Central memory CD4-positive, alpha-beta T cell (primary cell): Measurements from ENCODE around the gene HEPACAM.

ENCODE experiments used
- DNase-seq: peaks from one replicate; pipeline ENCODE4 v3.0.0; 2022

The HEPACAM gene

GRCh38 chr11:124898711-124899110 lies 37.1 kb downstream of the HEPACAM start:
- DNase-seq: no peak

GRCh38 chr11:124898263-124898680 lies 37.6 kb downstream of the HEPACAM start:
- no peak for DNase-seq

- DNase-seq: no peak
Measured at GRCh38 chr11:124897674-124898262, 38.1 kb downstream of the HEPACAM start, which contains the start of gene ROBO4. ROBO4 (minus strand) TSS chr11:124897865; CDS start chr11:124897795, 70 bp downstream.

DNA sequence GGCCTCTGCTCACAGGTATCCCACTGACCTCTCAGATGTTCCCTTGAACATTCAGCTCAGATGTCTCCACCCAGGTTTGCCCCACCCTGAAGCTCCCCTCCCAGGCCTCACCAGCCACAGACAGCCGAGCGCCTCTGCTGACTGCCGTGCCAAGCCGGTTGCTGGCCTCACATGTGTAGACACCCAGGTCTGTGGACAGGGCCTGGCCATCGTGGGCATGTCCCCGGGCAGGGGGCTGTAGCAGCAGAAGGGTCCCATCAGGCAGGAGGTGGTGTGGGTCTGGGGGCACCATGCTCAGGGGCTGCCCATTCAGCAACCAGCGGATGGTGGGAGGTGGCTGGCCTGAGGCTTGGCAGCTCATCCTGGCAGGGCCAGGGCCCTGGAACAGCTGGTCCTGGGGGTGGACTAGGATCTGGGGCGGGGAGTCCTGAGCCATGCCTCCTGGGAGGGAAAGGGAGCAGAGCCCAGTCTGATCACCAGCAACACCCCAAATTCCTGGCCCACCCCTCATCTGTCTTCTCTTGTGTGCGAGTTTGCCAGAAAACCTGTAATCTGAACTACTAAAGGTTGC lies 38.9 kb downstream of the HEPACAM start:
- DNase-seq: no peak

GRCh38 chr11:124896071-124896750 lies 39.6 kb downstream of the HEPACAM start:
- DNase-seq: no peak

DNA sequence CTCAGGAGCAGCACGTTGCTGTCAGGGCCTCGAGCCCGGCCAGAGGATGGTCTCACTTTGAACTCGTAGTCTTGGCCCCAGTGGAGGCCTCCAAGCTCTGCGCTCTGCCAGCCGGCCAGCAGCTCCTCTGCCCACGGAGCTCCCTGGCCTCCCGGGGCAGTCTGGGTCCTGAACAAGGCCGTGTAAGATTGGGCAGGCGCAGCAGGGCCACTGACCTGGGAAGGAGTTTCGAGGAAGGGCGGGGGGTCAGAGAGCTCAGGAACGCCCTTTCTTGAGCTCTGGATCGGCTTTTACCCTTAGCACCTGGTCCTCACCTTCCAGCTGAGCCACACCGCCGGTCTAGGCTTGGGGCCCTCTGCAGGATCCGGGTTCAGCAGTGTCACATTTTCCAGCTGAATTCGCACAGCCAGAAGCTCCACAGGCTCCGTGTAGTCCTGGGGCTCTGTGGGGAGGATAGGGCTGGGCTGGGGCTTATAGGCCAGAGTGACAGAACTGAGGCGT lies 40.3 kb downstream of the HEPACAM start:
- no peak for DNase-seq

GRCh38 chr11:124894606-124895430 lies 41.0 kb downstream of the HEPACAM start:
- no peak for DNase-seq

DNA sequence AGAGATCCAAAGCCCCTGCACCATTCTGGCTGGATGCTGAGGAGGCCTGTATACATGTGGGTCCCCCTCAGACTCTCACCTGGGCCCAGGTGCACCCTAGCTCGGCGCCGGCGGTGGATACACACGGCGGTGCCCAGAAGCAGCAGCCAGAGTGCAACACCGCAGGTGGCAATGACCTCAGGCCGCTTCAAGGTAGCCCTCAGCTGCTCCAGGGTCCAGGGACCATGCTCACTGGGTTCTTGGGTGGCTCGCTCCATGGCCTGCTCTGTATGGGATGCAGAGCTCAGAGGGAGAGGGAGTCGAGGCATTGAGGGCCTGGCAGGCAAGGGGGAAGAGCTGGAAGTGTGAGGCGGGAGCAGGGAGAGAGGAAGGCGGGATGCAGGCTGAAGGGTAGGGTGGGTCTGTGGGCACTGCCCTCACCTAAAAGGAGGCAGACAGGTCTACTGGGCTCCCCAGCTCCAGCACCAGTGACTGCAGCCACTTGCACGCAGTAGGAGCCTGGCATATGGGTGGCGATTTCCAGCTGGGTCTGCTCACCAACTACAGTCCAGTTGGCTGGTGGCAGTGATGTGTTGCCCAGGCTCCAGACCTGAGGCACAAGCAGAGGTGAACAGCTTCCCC lies 42.0 kb downstream of the HEPACAM start:
- DNase-seq: no peak

DNA sequence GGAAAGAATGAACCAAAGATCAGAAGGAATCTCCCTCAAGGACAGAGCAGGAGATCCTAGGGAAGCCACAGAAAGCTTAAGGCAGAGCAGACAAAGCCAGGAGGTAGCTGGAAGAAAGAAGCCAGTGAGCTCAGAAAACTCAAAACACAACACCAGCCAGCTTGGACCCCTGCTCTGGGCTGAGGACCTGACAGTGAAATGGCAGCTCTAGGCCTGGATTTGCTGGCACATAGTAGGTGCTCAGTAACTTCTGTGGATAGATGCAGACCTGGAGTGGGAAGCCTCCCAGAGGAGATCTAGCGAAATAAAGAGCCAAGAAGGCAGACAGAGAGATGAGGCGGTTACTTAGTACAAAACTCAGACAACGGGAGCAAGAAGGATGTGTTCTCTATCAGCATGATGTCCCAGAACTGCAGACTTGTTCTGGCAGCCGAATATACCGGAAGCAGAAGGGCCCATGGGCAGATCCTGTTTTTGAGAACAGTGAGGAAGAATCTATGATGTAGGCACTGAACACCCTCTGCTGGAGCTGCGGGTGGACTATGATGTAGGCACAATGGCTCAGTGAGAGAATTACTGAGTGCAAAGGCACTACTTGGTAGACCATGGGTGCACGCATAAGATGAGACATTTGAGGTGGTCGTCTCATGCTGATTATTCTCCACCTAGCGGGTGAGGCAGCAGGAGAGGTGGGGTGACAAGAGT lies 42.9 kb downstream of the HEPACAM start:
- no peak for DNase-seq

DNA sequence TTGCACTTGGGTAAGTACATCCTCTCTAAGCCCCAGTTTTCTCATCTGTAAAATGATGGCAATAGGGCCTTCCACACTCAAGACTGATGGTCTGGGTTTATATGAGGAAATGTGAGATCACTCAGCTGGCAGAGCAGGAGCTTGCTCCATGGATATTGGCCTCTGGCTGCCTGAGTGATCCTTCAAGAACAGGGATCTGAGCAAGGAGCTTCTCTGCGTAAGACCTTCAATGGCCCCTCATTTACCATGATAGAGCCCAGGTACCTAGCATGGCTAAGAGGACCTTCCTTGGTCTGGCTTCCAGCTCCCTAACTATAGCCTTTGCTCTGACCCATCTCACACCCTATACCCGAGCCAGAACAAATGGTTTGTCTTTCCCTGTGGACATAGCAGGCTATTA lies 43.7 kb downstream of the HEPACAM start:
- no peak for DNase-seq

DNA sequence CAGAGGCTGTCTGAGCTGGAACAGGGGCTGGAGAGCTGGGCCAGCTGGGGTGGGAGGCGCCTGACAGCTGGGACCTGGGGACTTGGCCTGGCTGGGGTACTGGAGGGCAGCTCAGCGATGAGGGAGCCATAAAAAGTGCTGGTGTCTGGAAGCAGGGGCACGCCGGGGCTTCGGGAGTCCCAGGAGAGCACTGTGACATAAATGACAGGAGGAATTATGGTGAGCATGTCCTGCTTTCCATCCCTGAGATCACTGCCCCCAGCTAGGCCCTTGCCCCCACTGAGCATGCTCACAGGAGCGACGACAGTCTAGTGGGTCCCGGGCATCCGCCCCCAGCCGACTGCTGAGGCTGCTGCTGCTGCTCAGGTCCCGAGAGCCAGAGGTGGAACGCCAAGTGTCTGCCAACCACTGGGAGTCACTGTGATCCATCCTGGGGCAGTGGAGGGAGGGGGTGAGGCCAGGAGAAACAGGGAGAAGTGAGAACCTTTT lies 44.4 kb downstream of the HEPACAM start:
- no peak for DNase-seq

DNA sequence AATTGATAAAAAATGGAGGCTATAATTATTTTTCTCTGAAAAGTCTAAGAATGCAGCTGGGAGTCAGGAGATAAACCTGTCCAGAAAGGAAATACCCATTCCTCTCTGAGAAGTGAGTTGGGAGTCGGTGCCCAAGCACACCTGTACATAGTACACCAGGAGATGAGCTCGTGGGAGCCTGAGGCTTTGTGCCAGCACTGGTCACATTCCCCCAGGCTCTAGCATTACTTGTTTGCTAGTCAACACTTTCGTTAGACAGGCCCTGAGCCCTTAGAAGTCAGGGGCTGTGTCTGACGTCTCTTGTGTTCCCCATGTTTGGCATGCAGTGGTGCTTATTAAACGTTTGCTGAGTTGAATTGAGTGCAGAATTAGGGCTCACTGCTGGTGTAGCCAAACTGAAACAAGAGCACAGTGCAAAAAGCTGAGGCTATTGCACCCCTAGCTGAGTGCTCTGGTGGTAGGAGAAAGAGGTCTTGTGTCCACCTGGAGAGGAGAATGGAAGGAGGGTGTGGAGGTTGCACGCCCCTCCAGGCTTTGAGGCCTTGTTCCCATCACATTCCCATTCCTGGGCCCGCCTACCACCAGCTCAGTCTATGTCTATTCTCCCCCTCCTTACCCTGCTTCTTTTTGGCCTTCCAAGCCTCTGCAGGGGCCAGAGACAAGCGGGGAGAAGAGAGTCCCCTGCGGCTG lies 45.0 kb downstream of the HEPACAM start:
- DNase-seq: no peak

DNA sequence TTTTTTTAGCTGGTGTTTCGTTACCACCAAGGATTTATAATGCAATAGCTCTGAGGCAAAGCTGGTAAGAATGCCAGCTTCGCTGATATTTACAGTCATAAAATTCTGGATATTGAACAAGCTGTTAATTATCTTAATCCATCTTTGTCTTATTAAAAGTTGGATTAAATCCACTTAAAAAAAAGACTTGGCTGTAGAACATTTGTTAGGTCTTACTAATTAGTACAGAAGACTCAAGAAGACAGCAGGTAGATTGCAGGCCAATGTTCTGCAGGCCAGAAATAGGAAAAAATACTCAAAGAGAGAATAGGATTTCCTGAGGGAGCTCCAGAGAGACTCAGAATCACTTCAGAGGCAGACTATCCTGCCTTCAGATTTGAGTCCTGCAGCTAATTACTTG lies 45.7 kb downstream of the HEPACAM start:
- no peak for DNase-seq

DNA sequence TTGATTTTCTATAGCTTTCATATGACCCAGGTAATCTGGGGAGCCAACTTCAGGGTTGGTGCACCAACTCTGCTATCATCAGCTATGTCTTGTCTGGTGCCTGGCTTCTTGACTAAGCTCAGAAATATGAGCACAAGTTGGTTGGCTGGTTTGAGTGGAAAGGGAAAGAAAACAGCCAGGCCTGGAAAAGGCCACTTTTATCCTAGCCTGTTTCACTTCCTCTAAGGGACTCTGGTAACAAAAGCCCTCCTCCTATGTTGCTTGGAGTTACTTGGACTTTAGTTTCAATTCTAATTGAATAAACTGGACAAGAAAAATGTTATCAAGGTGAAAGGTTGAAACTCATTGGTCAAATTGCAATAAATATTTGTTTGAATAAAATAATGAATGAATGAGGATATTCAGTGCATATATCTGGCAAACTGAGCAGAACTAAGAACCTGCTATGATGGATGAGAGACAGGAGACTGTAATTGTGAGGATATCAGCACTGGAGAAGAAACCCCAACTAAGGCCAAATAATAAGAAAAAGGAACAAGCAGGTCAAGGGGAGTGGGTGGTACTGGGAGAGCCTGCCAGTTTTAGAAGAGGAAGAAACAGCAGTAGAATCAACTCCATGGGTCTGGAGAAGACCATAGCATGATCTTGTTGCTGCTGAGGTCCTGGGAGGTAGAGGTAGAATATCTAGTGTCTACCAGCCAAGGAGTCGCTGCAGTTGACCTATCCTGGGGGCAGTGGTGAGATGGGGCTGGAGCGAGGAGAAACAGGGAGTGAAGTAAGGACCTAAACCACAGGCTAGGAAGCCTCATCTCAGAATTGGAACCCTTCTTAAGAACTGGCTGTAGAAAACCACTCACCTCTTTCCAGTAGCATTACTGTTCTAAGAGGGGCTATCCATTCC lies 46.4 kb downstream of the HEPACAM start:
- no peak for DNase-seq

- DNase-seq: no peak
Measured at GRCh38 chr11:124887667-124888013, 48.2 kb downstream of the HEPACAM start.

DNA sequence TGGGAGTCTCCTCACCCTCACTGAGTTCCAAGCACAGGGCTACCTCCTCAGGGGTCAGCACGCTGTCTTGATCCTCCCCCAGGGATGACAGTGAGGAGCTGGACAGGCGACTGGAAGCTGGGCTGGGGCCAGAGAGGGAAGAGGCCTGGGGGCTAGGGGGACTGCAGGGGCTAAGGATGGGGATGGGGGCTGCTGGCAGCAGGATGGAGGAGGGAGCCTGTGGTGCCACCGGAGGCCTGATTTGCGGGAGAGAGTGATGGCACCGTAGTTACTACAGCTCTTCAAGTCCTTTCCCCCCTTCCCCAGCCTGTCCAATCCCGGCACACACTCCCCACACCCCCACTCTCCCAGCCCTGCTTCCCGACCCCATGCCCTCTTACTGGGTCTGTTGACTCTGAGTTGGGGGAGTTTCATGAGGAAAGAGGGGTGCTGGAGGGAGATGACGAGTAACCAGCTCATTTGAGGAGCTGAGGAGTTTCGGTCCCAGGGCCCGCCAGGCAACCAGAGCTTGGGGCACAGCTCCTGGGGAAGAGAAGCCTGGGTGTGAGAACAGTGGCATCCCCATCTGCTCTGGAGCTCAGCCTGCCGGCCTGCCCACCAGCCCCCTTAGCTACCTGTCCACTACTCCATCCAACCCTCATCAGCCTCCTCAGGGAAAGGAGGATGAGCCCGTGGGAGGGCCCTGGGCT lies 48.7 kb downstream of the HEPACAM start:
- no peak for DNase-seq

DNA sequence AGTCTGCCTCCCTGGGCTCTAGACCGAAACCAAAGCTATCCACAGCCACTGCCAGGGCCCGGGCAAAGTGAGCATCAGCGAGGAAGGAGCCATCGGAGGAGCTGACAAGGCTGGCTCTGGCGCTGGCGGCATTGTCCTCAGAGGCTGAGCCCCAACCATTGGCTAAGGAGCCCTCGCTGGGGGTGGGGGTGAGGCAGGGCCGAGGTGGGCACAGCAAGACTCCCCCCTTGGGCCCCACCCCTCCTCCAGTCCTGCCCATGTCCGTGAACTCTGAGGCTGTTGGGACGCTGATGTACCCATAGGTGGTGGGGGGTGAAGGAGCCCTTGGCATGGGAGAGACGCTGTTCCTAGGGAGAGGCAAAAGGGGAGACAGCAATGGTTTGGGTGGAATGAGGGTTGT lies 49.4 kb downstream of the HEPACAM start:
- DNase-seq: no peak

DNA sequence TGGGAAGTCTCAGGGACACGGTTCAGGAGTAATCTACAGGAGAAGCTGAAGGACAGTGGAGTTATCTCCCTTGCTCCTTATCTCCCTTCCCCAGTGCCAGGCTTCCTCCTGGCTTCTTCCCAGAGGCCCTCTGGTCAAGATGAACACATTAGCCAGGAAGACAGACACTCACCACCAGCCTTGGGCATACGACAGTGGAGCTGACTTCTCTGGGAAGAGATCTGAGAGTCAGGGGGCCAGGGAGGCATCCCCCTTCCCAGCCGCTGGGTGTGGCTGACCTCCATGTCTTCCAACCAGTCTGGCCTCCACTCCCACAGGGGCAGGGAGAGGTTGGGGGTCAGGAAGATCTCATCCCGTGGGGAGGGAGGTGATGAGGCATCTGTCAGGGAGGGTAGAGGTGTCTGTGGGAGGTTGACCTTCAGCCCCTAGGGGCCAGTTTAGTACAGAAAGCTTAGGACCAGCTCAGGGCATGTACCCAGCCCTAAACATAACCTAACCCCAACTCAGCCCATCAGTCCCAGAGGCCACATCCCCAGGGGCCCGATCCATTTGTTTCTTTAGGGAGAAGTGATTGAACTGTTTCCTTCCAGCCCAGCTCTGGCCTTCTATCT lies 50.9 kb downstream of the HEPACAM start:
- no peak for DNase-seq

- no peak for DNase-seq
Measured at GRCh38 chr11:124884340-124884739, 51.5 kb downstream of the HEPACAM start.
